ENCODE results near the gene SEMA6C. TPM values are rescaled to one million over a fixed set of nuclear protein-coding genes. Genes with fewer than 3 reads are reported as not detected.
A peak's percentile ranks its signal among the peaks of the same experiment; 100 is the strongest.

SEMA6C gene
- total and polyA plus RNA-seq, 2 of the 13 experiments (the other 11 are each of a cell fraction or from before 2014, with no cell fraction given) = 1.4 to 2.9 TPM

- TF ChIP-seq ATF2 (CRISPR knock-in tag; IDR thresholded peaks at IDR 0.05) = peak; percentile 78
- TF ChIP-seq ZBTB49 (CRISPR knock-in tag; IDR thresholded peaks at IDR 0.05; ENCODE audit: borderline replicate concordance) = 0 out of 2 replicates have a peak, but pooled peaks have one; percentile 39
- TF ChIP-seq ZNF83 (CRISPR knock-in tag; IDR thresholded peaks at IDR 0.05; ENCODE audit: borderline replicate concordance) = no peak
- TF ChIP-seq ELF1 (CRISPR knock-in tag; IDR thresholded peaks at IDR 0.05) = peak; percentile 97
- no peak for TF ChIP-seq NBN (conservative IDR thresholded peaks at IDR 0.05)
- TF ChIP-seq ZBTB44 (CRISPR knock-in tag; IDR thresholded peaks at IDR 0.05) = 0 out of 2 replicates have a peak, but pooled peaks have one; percentile 49
- TF ChIP-seq AGO2 (optimal IDR thresholded peaks at IDR 0.05; ENCODE audit: low read depth, low read length) = no peak
- TF ChIP-seq ASH2L (IDR thresholded peaks at IDR 0.05; ENCODE audit: insufficient read length, low read depth, low read length) = peak; percentile 88
- TF ChIP-seq HNF4A (CRISPR knock-in tag; IDR thresholded peaks at IDR 0.05) = 0 out of 2 replicates have a peak, but pooled peaks have one; percentile 13
- no peak for TF ChIP-seq LBX2 (CRISPR knock-in tag; IDR thresholded peaks at IDR 0.05; ENCODE audit: borderline replicate concordance)
- peak; percentile 71 for TF ChIP-seq GATAD2A (CRISPR knock-in tag; IDR thresholded peaks at IDR 0.05)
- TF ChIP-seq MEIS2 (CRISPR knock-in tag; IDR thresholded peaks at IDR 0.05) = peak; percentile 48; the same call in 1 of the 2 replicates
- no peak for TF ChIP-seq ONECUT2 (CRISPR knock-in tag; IDR thresholded peaks at IDR 0.05)
- TF ChIP-seq SNAPC5 (CRISPR knock-in tag; IDR thresholded peaks at IDR 0.05; ENCODE audit: borderline replicate concordance) = no peak
- TF ChIP-seq NFIC (IDR thresholded peaks at IDR 0.05; ENCODE audit: low read length) = 0 out of 2 replicates have a peak, but pooled peaks have one; percentile 21
- TF ChIP-seq RBM39 (IDR thresholded peaks at IDR 0.05; ENCODE audit: low read depth, low read length, poor library complexity, severe bottlenecking) = peak; percentile 49
- no peak for TF ChIP-seq MAFG (CRISPR knock-in tag; IDR thresholded peaks at IDR 0.05)
- peak; percentile 78; the same call in 1 of the 2 replicates for TF ChIP-seq HOXA5 (CRISPR knock-in tag; IDR thresholded peaks at IDR 0.05)
- TF ChIP-seq ZNF574 (CRISPR knock-in tag; IDR thresholded peaks at IDR 0.05) = peak; percentile 93
- peak; percentile 63 for TF ChIP-seq PITX1 (CRISPR knock-in tag; IDR thresholded peaks at IDR 0.05)
Observed at GRCh38 chr1:151189637-151190445, 43.4 kb upstream of the SEMA6C start, which contains the start of gene VPS72 (continued).
